GM12878 (cell line): ENCODE results near the gene ZBTB33. TPM values are rescaled to one million over a fixed set of nuclear protein-coding genes. Genes with fewer than 3 reads are reported as not detected.

Experiments
- ATAC-seq: fragments of 200-7000 bp; cut with Tn5 transposase; 3 replicates; pipeline ENCODE4 v1.9.1; 2020; ENCODE audit warnings: mild to moderate bottlenecking, moderate library complexity
- BruUV-seq: library from RNA; stranded (reverse); fragments of 400-500 nt; replicated peaks from 2 replicates; lab custom pipeline; 2021; lab: Mats Ljungman, UMichigan
- CTCF ChIA-PET: fragments of 300-600 bp; sonication (Branson Sonifier 250); formaldehyde crosslinking; extraction: SDS; loops from one replicate; lab custom pipeline; 2021; ENCODE audit warnings: inconsistent platforms; lab: Yijun Ruan, JAX
- POLR2A ChIA-PET: fragments of 350-600 bp; formaldehyde crosslinking; extraction: SDS; loops from one replicate; lab custom pipeline; 2021; ENCODE audit warnings: inconsistent platforms; lab: Charles Lee
- RAD21 ChIA-PET: fragments of 300-600 bp; sonication (Branson Sonifier 250); formaldehyde crosslinking; loops from one replicate; lab custom pipeline; 2023; ENCODE audit warnings: antibody characterized with exemption; ENCODE audit not compliant: unreplicated experiment; lab: Charles Lee
- SMC1A ChIA-PET: fragments of 300-600 bp; sonication (Branson Sonifier 250); formaldehyde crosslinking; loops from one replicate; lab custom pipeline; 2023; ENCODE audit not compliant: unreplicated experiment, uncharacterized antibody; lab: Charles Lee
- DNase-seq: peaks from one replicate; pipeline ENCODE4 v3.0.0-alpha.2; 2011; ENCODE audit warnings: low read depth, low spot score
- FAIRE-seq: peaks from 3 replicates; lab custom pipeline; 2011; peaks lifted over from hg19 to GRCh38; lab: Jason Lieb, UNC
- H2AFZ ChIP-seq: 2 replicates; pipeline ENCODE4 v1.6.0; 2011; ENCODE audit warnings: low read depth, low read length, control low read depth; ENCODE audit not compliant: control insufficient read depth
- H3K27ac ChIP-seq: 2 replicates; pipeline ENCODE4 v1.5.1; 2011; ENCODE audit warnings: control low read depth; ENCODE audit not compliant: control insufficient read depth, insufficient read depth
- H3K27me3 ChIP-seq, 2 experiments: replicated peaks in 1 of 2; 2 replicates each; pipeline versions ENCODE4 v1.6.0 to v1.6.1; 2011; ENCODE audit warnings: low read length in 1 of 2; ENCODE audit not compliant: control insufficient read depth in 2 of 2, insufficient read depth in 2 of 2
- H3K36me3 ChIP-seq, 2 experiments: 2 replicates each; pipeline ENCODE4 v1.5.1; 2011; ENCODE audit warnings: low read length in 1 of 2; ENCODE audit not compliant: control insufficient read depth in 2 of 2, insufficient read depth in 2 of 2
- H3K4me1 ChIP-seq: 2 replicates; pipeline ENCODE4 v1.6.1; 2011; ENCODE audit warnings: mild to moderate bottlenecking, low read length, moderate library complexity, mixed read lengths; ENCODE audit not compliant: control insufficient read depth, insufficient read depth
- H3K4me2 ChIP-seq: 2 replicates; pipeline ENCODE4 v1.6.0; 2011; ENCODE audit warnings: control low read depth; ENCODE audit not compliant: control insufficient read depth, insufficient read depth
- H3K4me3 ChIP-seq: fragments of 200-600 bp; sonication (generic); 2 replicates; pipeline ENCODE4 v1.5.1; 2016
- H3K79me2 ChIP-seq: 2 replicates; pipeline ENCODE4 v1.6.0; 2011; ENCODE audit warnings: low read length; ENCODE audit not compliant: control insufficient read depth, insufficient read depth
- H3K9ac ChIP-seq: 2 replicates; pipeline ENCODE4 v1.8.0; 2011; ENCODE audit warnings: low read length, control low read depth, mixed read lengths; ENCODE audit not compliant: control insufficient read depth, insufficient read depth
- H3K9me3 ChIP-seq: replicated peaks from 3 replicates; pipeline ENCODE4 v1.5.1; 2011; ENCODE audit warnings: mild to moderate bottlenecking, low read length; ENCODE audit not compliant: control insufficient read depth, insufficient read depth
- H4K20me1 ChIP-seq: 2 replicates; pipeline ENCODE4 v1.6.0; 2011; ENCODE audit not compliant: control insufficient read depth, insufficient read depth
- BRCA1 ChIP-seq: IDR thresholded peaks from 2 replicates; pipeline ENCODE4 v1.6.1; 2011; ENCODE audit warnings: low read depth, low read length, improper control_type of control experiment
- ETV6 ChIP-seq, 2 experiments: fragments of 450-650 bp in 1 of 2; IDR thresholded peaks in 1 of 2; conservative IDR thresholded peaks in 1 of 2; 2 replicates each; pipeline ENCODE4 v1.6.1; 2014; ENCODE audit warnings: antibody characterized with exemption in 1 of 2, borderline replicate concordance in 1 of 2, low read depth in 1 of 2, mild to moderate bottlenecking in 1 of 2, moderate library complexity in 1 of 2
- FOS ChIP-seq: IDR thresholded peaks from 3 replicates; pipeline ENCODE4 v1.6.1; 2011; ENCODE audit warnings: borderline replicate concordance; ENCODE audit not compliant: insufficient read length; ENCODE audit errors: extremely low read depth
- MTA3 ChIP-seq: IDR thresholded peaks from 2 replicates; pipeline ENCODE4 v1.6.1; 2012; ENCODE audit warnings: low read length, inconsistent platforms, borderline replicate concordance
- MYC ChIP-seq: IDR thresholded peaks from 2 replicates; pipeline ENCODE4 v1.6.1; 2011; ENCODE audit warnings: mild to moderate bottlenecking, low read length, moderate library complexity, inconsistent platforms; ENCODE audit not compliant: insufficient read depth, insufficient replicate concordance, insufficient read length, severe bottlenecking
- RCOR1 ChIP-seq: conservative IDR thresholded peaks from 2 replicates; pipeline ENCODE4 v1.6.1; 2012; ENCODE audit warnings: low read depth, low read length, improper control_type of control experiment
- SKIL ChIP-seq: fragments of 450-650 bp; IDR thresholded peaks from 2 replicates; pipeline ENCODE4 v1.6.1; 2017; ENCODE audit warnings: mild to moderate bottlenecking, low read depth, inconsistent platforms; ENCODE audit not compliant: poor library complexity, severe bottlenecking
- TARDBP ChIP-seq: IDR thresholded peaks from 2 replicates; pipeline ENCODE4 v1.6.1; 2016; ENCODE audit warnings: borderline replicate concordance
- USF2 ChIP-seq: IDR thresholded peaks from 2 replicates; pipeline ENCODE4 v1.6.1; 2011; ENCODE audit warnings: low read depth, low read length, improper control_type of control experiment, borderline replicate concordance
- ZNF384 ChIP-seq: IDR thresholded peaks from 2 replicates; pipeline ENCODE4 v1.6.1; 2012; ENCODE audit warnings: low read depth, mild to moderate bottlenecking, low read length, improper control_type of control experiment, borderline replicate concordance
- WGBS: methylation state at CpG from one replicate; pipeline ENCODE4 v1.1.6; 2016; ENCODE audit warnings: low lambda C conversion rate; ENCODE audit not compliant: insufficient replicate concordance, insufficient coverage; ENCODE audit errors: missing lambda C conversion rate; 5-methylcytosine and 5-hydroxymethylcytosine counted together
- in situ Hi-C: fragments of 300-500 bp; cut with MboI; formaldehyde crosslinking; loops from 9 replicates; pipeline ENCODE4 v1.14.3; 2018; ENCODE audit warnings: mixed read lengths
- intact Hi-C: fragments of 100-400 bp; cut with micrococcal nuclease; formaldehyde crosslinking; loops from one replicate; pipeline ENCODE4 v1.14.2; 2022; ENCODE audit not compliant: unreplicated experiment
- polyA plus RNA-seq, 11 experiments: library from polyadenylated mRNA; depleted of rRNA in 4 of 11; unstranded in 6 of 11; stranded (reverse) in 5 of 11; fragments of >200 nt; fragmentation: Nextera tagmentation in 4 of 11; fragmentation: Illumina TruSeq in 1 of 11; extraction: Ambion mirVana in 4 of 11; extraction: Trizol in 1 of 11; gene quantifications; 1 replicate in 1 of 11; 2 replicates in 10 of 11; pipeline versions ENCODE4 v1.2.1 to v1.2.3, GENCODE V29; 2011 to 2016; ENCODE audit warnings: inconsistent platforms in 2 of 11, missing spikeins in 2 of 11, low read depth in 1 of 11
- total RNA-seq, 4 experiments: library from RNA; depleted of rRNA in 3 of 4; stranded (reverse); fragments of >200 nt in 3 of 4; fragmentation: Illumina TruSeq in 1 of 4; extraction: Trizol in 1 of 4; gene quantifications; 2 replicates each; pipeline versions ENCODE4 v1.2.1 to v1.2.3, GENCODE V29; 2013 to 2021

Gene ZBTB33
- total and polyA plus RNA-seq, 10 of the 15 experiments (the other 5 are each of a cell fraction or from before 2014, with no cell fraction given): 5.2 to 26.3 (median 18.3) TPM

GRCh38 chrX:120242813-120243212, 7.8 kb upstream of the ZBTB33 start:
- no peak for FAIRE-seq
- in situ Hi-C loops: no loop called here

More at GRCh38 chrX:120242813-120243212, 7.8 kb upstream of the ZBTB33 start:
- H3K27me3 ChIP-seq: no peaks in the 10 kb centered on the region
- H2AFZ ChIP-seq: no peak overlapping the region
- no peak overlapping the region for H3K9ac ChIP-seq
- CTCF ChIA-PET: interaction anchor here (1.0 to 1.4 kb wide), 2 partner anchors 29 to 121 kb away, joined by 3 to 6 read pairs; no protein-coding TSS in a partner anchor
- no peak overlapping the region for H3K4me3 ChIP-seq
- POLR2A ChIA-PET: interaction anchor here (0.6 kb wide), 1 partner anchor 372 kb away, joined by 3 read pairs; no protein-coding TSS in a partner anchor
- no TSS peak for BruUV-seq
- DNase-seq (no peak), ATAC-seq (no peak)
- no peak overlapping the region for H3K27ac ChIP-seq
- H3K4me2 ChIP-seq: peak overlapping the region; percentile 47; the same call in 1 of the 2 replicates
- no peaks in the 10 kb centered on the region for H3K4me1 ChIP-seq
- H3K79me2 ChIP-seq: peaks cover 12% of the 10 kb centered on the region
- H3K9me3 ChIP-seq: no peaks in the 10 kb centered on the region
- no peaks in the 10 kb centered on the region; a peak in 1 of 4 replicates for H3K36me3 ChIP-seq
- WGBS: 67% methylated on average over 5 of the region's 5 CpGs
- no peaks in the 10 kb centered on the region for H4K20me1 ChIP-seq
- SMC1A ChIA-PET: interaction anchor here (0.7 to 1.2 kb wide), 6 partner anchors 13 to 94 kb away, joined by 3 to 4 read pairs (median 3); no protein-coding TSS in a partner anchor
- intact Hi-C loops: loop anchor here (10.0 kb wide), 1 partner anchor 212 kb away; no protein-coding TSS in a partner anchor
- RAD21 ChIA-PET: interaction anchor here (0.6 to 2.2 kb wide), 4 partner anchors 29 to 378 kb away, joined by 3 to 5 read pairs (median 4); no protein-coding TSS in a partner anchor
- TF ChIP-seq RCOR1: no peak
- TF ChIP-seq FOS: no peak
- TF ChIP-seq ETV6 (conservative IDR thresholded peaks at IDR 0.05 in 1 of 2, IDR thresholded peaks at IDR 0.05 in 1 of 2; ENCODE audit: borderline replicate concordance in 1 of 2, low read depth in 1 of 2): no peak
- TF ChIP-seq USF2: no peak
- no peak for TF ChIP-seq MTA3
- TF ChIP-seq MYC: no peak
- no peak for TF ChIP-seq BRCA1
- TF ChIP-seq ZNF384: no peak
- no peak for TF ChIP-seq TARDBP
- no peak for TF ChIP-seq SKIL
